T-helper 9 cell (primary cell): ENCODE data around the gene EFCAB14.
"Not testable (repeated sequence)": the region's sequence is repeated elsewhere in the genome, so short reads cannot be mapped to it uniquely, and the experiment has no call there.

Source experiments
- DNase-seq: peaks from one replicate; pipeline ENCODE4 v3.0.0-alpha.2; 2020

EFCAB14 gene

DNA sequence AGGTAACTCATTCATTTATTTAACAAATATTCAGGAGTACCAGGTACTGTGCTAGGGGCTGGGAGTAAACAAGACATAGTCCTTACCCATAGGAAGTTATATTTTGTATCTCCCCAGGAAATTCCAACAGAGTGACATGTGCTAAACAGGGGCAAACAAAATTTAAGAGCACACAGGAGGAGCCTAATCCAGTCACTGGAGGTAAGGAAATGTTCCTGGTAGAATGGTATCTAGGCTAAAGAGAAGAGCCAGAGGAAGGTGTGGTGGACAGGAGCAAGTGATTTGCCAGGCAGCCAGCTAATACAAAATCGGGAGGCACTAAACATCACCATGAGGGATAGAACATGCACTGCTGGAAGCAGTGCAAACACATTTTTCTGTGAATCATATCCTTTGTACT is 36.9 kb downstream of the EFCAB14 start:
- DNase-seq, result no peak

DNA sequence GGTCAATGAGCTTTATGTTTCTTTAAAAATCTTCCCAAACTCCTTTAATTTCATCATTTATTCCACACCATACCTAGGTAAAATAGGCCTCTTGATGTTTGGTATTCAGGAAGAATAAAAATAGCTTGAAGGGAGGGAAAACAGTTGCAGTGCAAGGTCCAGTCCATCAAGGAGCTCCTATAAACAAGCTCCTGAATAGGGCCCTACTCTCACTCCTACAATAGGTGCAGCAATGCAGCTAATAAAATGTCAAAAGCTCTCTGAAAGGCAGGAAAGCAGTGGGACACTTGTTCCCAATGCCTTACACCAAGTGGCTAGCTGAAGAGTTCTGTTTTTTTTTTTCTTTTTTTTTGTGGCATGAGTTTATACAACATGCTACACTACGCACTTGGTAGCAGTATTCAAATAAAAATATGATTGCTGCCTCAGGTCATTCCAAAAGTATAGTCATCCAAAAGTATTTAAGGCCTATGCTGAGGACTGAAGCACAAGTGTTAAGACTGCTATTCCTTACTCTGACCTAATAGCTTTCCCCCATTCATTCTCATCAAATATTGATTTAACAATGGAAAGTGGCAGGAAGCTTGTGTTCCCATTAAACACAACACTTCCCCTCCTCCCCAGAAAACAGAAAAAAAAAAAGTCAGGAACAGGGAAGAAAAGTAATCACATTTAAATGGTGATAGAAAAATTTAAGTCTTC is 37.4 kb downstream of the EFCAB14 start:
- DNase-seq, result no peak

DNA sequence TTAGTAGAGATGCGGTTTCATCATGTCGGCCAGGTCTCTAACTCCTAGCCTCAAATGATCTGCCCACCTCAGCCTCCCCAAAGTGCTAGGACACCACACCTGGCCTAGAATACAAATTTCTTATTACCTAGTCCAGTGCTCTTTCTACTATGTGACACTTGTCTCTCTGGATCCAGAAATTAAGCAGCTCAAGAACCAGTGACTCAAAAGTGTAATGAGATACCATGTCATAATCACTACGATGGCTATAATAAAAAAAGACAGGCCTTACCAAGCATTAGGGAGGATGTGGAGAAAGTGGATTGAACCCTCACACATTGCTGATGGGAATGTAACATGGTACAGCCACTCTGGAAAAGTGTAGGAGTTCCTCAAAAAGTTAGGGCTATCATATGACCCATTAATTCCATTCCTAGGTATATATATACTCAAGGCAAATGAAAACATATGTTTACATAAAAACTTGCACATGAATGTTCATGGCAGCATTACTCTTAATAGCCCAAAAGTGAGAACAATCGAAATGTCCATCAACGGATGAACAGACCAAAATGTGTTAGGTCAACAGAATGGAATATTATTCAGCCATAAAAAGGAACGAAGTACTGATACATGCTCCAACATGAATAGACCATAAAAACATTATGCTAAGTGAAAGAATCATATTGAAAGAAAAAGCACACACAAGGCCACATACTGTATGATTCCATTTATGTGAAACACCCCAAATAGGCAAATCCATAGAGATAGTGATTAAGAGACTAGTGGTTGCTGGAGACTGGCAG is 38.9 kb downstream of the EFCAB14 start:
- no peak for DNase-seq

DNA sequence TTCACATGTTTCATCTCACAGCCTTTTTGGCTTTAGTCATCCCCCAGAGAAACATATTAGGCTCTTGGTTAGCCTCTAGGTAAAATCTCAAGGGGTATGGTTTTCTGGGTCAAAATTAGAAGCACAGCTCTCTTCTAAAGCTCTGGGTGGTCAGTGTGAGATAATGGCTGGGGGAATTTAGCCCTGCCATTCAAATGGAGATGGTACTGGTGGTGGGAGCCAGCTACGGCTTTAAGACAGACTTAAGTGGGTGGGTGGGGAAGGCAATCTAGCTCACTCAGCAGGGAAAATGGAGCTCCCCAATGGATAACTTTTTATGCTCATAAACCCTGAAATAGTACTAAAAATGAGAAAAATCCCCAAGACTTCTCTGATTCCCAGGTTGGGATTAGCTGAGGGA is 41.6 kb downstream of the EFCAB14 start:
- no peak for DNase-seq

DNA sequence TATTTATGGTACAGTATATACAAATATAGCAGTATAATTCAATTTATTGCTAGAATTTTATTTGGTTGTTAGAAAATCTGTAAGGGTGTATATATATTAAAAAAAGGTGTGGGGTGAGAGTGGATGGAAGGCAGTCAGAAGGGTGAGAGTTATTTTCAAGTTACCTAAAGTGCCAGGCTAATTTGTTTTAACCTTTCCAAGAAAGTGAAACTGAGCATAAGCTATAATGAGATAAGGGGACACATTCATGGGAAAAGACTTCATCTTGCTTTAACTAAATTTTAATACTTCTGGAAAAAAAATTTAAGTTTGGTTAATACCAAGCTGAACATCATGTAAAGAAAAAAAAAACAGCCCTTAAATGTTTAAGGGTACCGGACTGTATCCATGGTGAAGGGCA is 42.4 kb downstream of the EFCAB14 start:
- no peak for DNase-seq

DNA sequence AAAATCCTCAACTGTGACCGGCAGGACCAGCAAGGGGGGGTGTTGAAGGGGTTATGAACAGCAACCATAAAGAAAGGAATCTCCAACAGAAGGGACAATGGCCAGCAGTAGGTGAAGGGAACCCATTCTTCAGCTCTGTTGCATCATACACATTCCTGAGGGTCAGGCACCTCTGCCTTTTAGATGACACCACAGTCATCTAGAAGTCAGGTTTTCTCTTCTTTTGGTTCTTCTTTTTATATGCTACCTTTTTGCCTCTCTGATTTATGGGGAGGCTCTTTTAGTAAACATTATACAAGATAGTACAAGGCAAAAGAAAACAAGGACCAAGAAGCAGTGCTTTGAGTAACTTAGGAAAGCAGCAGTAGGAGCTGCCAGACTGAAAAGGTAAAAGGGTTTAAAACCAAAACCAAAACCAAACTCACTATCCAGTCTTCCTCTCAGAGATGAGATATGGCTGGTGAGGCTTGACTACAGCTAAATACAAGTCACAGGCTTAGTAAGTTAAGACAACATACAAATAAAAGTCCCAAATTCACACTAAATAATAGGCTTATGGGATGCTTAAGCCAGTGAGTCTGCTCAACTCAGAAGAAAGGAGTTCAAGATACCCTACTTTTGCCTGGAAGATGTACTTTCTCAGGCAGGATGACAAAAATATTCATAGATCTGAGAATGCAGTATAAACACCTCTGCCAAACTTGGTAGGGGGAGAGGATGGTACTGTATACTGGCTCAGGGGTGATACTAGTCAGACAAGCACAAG is 43.2 kb downstream of the EFCAB14 start:
- no peak for DNase-seq

DNA sequence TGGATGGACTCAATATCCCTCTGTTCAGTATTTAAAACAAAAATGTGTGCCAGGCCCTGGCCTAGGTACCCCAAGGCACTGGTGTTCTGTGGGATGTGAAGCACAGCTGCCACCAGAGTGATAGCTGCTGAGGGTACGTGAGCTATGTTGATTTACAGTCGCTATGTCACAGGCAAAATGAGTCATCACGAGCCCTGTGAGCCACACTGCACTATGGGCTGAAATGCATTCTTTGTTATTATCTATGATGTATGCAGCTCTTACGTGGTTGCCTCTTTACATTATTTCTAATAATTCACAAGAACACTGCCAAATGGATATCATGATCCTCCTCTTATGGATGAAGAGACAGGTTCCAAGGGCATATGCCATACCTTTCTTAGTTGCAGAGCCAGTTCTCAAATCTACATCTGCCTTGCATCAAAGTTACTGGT is 45.1 kb downstream of the EFCAB14 start:
- no peak for DNase-seq

DNA sequence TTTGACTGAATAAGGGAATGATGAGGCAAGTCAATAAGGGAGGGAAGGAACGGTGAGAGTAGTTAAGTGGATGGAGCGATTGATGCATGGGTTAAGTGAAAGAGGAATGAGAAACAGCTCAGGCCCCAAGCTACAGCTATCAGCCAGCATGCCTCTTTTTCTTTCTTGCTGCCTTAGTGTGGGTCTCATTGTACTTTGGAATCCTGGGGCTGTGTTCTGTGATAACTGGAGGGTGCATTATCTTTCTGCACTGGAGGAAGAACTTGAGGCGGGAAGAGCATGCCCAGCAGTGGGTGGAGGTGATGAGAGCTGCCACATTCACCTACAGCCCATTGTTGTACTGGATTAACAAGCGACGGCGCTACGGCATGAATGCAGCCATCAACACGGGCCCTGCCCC is 46.2 kb downstream of the EFCAB14 start:
- no peak for DNase-seq

DNA sequence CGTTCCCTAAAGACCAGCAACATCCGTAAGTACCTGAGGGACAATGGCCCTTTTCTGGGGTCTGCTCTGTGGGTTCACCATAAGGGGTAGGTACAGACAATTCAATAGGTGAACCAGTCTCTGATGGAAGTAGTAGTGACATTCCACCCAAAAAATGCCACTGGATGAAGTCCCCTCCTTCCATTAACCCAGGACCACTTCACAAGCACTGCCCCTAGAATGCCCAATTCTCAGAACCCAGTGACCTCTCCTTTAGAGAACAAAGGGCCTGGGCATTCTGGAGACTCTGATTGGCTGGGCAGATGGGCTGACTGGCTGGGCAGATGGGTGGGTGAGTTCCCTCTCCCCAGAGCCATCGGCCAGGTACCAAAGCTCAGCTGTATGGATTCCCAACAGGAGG is 47.4 kb downstream of the EFCAB14 start, which contains the start of gene TEX38:
TEX38 (plus strand) TSS at position 301 of the 400 bp plus-strand sequence; CDS start at position 382, 81 bp downstream.
- DNase-seq, result no peak

DNA sequence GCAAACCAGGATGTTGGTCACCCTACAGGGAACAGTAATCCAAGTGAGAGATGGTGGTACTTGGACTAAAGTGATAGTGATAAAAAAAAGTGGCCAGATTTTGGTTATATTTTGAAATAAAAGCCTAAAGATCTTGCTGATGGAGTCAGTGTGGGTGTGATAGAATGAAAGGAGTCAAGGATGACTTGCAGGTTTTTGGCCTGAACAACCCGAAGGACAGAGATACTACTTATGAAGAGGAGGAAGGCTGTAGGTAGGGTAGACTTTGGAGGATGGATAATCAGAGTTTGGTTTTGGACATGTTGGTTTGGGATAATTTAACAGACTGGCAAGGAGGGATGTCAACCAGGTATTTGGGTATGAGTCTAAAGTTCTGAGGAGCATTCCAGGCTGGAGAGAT is 48.8 kb downstream of the EFCAB14 start:
- no peak for DNase-seq

DNA sequence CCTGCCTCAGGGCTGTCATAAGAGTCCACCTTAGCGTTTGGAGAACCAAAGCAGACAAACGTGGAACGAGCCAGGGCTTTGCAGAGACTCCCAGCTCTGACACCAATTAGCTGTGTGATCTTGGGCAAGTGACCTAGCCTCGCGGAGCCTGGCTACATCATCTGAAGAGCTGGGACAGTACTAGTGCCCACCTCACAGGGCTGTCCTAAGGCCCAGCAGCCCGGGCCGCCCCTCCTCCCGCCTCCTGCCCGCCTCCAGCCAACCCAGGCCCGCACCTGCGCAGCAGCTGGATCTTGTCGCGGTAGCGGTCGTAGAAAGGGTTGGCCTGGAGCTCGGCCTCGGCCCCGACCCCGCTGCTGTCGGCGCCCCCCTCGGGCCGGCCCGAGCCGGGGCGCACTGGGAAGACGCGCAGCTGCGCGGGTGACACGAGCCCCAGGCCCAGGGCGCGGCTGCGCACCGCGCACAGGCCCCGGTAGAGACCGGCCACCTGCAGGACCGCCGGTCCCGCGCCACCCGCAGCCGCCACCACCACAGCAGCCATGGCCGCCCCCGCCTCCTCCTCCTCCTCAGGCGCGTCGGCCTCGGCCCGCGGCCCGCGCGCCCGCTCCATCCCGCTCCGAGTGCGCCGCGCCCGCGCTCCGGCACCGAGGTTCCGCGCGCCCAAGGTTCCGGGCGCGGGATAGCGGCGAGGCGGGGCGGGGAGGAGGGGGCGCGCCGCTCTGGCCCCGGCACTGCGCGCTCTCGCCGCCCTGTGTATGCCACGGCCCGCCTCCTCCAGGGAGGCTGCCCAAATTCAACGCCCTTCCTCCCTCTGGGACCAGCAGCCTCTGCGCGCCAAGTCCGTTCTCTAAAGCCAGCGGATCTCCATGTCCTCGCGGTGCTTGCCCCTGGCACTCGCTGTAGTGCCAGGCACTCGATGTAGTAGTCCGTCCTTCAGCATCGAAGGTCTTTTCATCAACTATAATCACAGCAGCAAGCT is 50.8 kb downstream of the EFCAB14 start, which contains the start of gene ATPAF1:
ATPAF1 (minus strand) TSS at position 583 of the 979 bp plus-strand sequence; CDS start at position 541, 42 bp downstream.
- DNase-seq, result peak; percentile 39

DNA sequence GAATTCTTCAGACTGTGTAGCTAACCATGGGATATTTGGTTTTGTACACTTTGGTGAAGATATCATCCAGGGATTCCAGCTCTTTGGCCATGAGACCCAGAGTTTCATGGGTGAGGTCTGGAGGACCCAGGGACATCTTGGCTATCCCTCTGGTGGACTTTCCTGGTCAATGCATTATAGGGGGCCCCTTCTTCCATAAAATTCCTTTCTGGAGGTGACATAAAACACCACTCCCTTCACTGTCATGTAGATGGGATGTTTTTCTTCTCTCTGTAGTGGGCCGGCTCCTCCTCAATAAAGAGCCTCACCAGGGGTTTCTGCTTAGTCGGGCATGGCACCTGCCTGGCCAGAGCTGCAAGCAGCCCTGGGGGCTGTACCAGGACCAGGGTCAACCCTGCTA is 52.9 kb downstream of the EFCAB14 start:
- DNase-seq, result no peak

DNA sequence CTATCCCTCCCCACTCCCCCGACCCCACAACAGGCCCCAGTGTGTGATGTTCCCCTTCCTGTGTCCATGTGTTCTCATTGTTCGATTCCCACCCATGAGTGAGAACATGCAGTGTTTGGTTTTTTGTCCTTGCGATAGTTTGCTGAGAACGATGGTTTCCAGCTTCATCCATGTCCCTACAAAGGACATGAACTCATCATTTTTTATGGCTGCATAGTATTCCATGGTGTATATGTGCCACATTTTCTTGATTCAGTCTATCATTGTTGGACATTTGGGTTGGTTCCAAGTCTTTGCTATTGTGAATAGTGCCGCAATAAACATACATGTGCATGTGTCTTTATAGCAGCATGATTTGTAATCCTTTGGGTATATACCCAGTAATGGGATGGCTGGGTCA is 56.0 kb downstream of the EFCAB14 start:
- DNase-seq, result not testable (repeated sequence)

DNA sequence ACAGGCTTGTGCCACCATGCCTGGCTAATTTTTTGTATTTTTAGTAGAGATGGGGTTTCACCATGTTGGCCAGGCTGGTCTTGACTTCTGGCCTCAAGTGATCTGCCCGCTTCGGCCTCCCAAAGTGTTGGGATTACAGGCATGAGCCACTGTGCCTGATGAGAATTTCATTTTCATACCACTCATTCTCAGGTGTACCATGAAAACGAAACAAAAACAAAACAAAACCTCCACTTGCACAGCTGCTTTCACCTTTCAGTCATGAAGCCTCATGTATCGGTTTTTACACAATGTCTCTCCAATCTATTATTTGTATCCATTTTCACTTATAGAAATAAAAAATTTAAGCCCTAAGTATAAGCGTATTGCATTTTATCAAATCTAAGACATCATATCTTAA is 58.8 kb downstream of the EFCAB14 start:
- not testable (repeated sequence) for DNase-seq

DNA sequence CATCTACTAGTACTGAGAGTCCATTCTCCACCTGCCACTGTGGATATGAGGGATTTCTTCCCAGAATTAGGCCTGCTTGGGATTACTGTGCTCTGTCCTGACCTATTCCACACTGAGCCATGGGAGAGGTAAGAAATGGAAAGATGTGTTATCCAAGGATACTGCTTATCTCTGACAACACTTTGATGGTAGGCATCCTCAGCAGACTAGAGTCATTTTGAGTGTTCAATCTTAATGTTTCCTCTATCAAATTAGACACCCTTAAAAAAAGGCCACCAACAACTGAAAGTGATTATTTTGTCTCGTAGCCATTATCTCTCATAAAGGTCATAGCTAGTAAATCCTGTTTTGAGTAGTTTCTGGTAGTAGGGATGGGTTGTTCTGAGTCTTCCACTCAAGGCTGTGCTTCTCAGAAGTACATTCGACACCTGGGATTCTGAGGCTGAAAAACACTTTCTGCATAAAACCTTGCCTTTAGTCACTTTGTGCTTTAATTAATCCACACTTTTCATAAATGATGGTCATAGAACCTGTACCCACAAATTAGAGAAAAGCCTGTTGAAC is 59.5 kb downstream of the EFCAB14 start:
- DNase-seq, result no peak

DNA sequence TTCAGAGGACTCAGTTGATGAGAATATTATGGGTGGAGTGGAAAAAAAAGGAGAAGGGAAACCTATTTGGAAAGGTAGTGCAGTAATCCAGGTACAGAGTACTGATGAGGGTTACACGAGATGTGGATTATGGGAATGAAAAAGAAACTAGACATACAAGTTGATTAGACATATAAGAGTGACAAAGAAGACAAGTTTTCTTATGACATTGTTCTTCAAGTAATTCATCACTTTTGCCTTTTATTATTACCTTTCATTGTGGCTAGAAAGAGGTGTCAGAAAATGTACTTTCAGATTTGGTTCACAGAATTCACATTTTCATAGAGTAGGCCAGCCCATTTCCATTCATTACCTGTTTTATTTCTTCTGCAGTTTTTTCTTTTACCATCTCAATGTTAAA is 61.1 kb downstream of the EFCAB14 start:
- no peak for DNase-seq

DNA sequence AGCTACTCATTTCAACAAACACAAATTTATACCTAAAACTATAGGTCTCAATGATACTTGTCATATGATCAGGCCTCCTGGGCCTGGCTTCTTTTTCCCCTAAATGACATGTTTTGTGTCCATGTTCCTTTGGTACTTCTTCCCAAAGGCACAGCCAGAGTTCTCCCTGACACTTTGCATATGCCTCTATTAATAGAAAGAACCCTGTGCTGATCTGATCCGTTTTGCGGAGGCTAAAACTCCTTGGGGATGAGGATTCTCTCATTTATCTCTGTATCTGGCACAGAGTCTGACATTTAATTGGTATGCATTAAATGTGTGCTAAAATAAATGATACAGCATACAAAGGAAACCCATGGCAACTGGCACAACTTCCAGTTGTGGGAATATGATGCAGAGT is 62.3 kb downstream of the EFCAB14 start:
- no peak for DNase-seq

DNA sequence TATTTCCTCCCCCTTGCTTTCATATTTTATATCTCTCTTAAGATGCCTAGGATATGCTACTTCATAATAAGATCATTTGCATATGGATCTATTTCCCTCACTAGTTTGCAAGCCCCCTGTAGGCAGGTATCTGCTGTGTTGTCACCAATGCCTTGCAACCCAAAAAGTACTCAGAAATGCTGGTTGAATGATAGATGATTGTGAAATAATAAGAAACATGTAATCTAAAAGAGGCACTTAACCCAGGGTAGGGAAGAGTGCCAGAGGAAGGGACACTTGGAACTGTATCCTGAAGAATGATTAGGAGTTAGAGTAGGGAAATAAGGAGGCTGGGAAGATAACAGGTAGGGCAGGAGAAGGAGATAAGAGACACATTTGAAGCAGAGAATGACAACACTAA is 63.1 kb downstream of the EFCAB14 start:
- no peak for DNase-seq

DNA sequence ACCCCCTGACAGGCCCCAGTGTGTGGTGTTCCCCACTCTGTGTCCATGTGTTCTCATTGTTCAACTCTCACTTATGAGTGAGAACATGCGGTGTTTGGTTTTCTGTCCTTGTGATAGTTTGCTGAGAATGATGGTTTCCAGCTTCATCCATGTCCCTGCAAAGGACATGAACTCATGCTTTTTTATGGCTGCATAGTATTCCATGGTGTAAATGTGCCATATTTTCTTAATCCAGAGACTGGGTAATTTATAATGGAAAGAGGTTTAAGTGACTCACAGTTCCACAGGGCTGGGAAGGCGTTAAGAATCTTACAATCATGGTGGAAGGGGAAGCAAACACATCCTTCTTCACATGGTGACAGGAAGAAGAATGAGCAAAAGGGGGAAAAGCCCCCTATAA is 64.2 kb downstream of the EFCAB14 start:
- not testable (repeated sequence) for DNase-seq

DNA sequence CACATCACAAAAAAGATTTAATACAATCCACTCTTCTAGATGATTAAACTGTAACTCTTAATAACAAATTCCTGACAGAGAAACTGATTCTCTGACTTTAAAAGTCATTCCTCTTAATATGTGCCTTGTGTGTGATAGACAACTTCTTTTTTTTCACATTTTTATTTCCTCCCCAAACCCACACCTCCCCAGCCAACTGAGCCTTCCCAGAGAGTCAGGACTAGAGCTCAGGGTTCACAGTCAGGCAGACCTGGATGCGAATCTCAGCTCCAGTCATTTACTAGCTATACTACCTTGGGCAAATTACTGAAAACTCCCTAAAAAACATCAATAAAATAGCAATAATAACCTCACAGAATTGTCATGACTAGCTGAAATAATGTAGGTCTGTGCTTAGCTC is 64.9 kb downstream of the EFCAB14 start:
- DNase-seq, result no peak

DNA sequence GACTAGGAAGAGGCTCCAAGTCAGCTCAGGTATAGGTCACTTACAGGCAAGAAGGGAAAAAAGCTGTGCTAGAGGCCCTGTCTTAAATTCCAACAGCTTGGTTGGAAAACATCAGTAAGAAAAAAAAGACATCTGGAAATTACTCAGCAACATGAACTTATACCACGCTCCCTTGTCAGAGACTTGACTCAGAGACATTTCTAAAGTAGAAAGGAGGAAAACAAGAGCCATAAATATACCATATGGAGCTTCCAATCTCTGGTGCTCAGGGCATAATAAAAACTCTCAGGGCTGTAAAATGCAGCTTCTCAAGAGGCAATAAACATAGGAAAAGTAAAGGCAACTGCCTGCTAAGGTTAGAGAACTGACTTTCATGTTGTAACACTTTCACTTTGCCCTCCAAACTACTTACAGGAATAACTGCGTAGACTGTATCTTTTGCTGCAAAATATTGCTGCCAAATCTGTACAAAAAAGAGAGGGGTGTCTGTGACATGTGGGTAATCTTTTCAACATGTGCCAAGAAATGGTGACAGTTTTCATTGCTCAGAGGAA is 65.4 kb downstream of the EFCAB14 start:
- DNase-seq, result no peak
